ENCODE measurements around the gene RPL29.

RPL29 gene

GRCh38 chr3:52020796-52021195 is 25.1 kb upstream of the RPL29 start:
- H3K27ac ChIP-seq, result no peak overlapping the region
- no peak for TF ChIP-seq ZFX (IDR thresholded peaks at IDR 0.05; ENCODE audit: borderline replicate concordance)
- no peak for TF ChIP-seq CTCF (IDR thresholded peaks at IDR 0.05)

- no peak overlapping the region for H3K27ac ChIP-seq
Observed at GRCh38 chr3:52019352-52020080, 23.8 kb upstream of the RPL29 start.

GRCh38 chr3:52018319-52019000 is 22.8 kb upstream of the RPL29 start:
- no peak overlapping the region for H3K27ac ChIP-seq
- TF ChIP-seq CTCF (IDR thresholded peaks at IDR 0.05) (no peak), ZFX (IDR thresholded peaks at IDR 0.05; ENCODE audit: borderline replicate concordance) (no peak)

More at GRCh38 chr3:52019352-52020080, 23.8 kb upstream of the RPL29 start:
- no peak for TF ChIP-seq ZFX (IDR thresholded peaks at IDR 0.05; ENCODE audit: borderline replicate concordance)
- TF ChIP-seq CTCF (IDR thresholded peaks at IDR 0.05), result no peak

GRCh38 chr3:52017586-52017985 is 21.9 kb upstream of the RPL29 start:
- H3K27ac ChIP-seq, result no peak overlapping the region
- TF ChIP-seq ZFX (IDR thresholded peaks at IDR 0.05; ENCODE audit: borderline replicate concordance) (no peak), CTCF (IDR thresholded peaks at IDR 0.05) (no peak)

- H3K27ac ChIP-seq, result no peak overlapping the region
- TF ChIP-seq ZFX (IDR thresholded peaks at IDR 0.05; ENCODE audit: borderline replicate concordance) (no peak), CTCF (IDR thresholded peaks at IDR 0.05) (no peak)
Observed at GRCh38 chr3:52015438-52016228, 19.9 kb upstream of the RPL29 start.

- TF ChIP-seq CTCF (IDR thresholded peaks at IDR 0.05) (peak; percentile 22; the same call in 1 of the 2 replicates), ZFX (IDR thresholded peaks at IDR 0.05; ENCODE audit: borderline replicate concordance) (no peak)
- no peak overlapping the region for H3K27ac ChIP-seq
Observed at GRCh38 chr3:52014613-52015012, 18.9 kb upstream of the RPL29 start.

All from 22Rv1 (cell line).